ENCODE data around the gene SLC2A3. TPM values are rescaled to one million over a fixed set of nuclear protein-coding genes. Genes with fewer than 3 reads are reported as not detected.

Gene SLC2A3
- total and polyA plus RNA-seq, 9 of the 15 experiments (the other 6 are each of a cell fraction or from before 2014, with no cell fraction given) = 67.3 to 491 (median 104) TPM

DNA sequence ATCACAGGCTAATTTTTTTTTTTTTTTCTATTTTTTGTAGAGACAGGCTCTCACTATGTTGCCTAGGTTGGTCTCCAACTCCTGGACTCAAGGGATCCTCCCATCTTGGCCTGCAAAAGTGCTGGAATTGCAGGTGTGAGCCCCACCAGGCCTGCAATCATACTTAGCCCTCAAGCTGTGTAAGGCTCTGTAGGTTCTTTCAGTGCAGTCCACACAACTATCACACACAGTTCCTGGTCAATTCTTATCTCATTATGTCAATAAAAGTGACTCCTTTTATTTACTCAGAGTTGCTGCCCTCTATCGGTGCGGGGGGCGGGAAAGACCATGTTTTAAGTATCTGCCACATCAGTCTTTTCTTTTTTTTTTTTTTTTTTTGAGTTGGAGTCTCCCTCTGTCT, 29.0 kb downstream of the SLC2A3 start (continued):
- TF ChIP-seq NKRF (IDR thresholded peaks at IDR 0.05; ENCODE audit: borderline replicate concordance) (no peak), SOX6 (IDR thresholded peaks at IDR 0.05) (peak; percentile 40; the same call in 1 of the 2 replicates), SNIP1 (IDR thresholded peaks at IDR 0.05; ENCODE audit: low read depth) (no peak), ARHGAP35 (IDR thresholded peaks at IDR 0.05; ENCODE audit: partially characterized antibody) (no peak), CTCFL (IDR thresholded peaks at IDR 0.05; ENCODE audit: borderline replicate concordance, insufficient read depth, low read depth, low read length, poor library complexity, severe bottlenecking) (peak; percentile 64), FOXM1 (IDR thresholded peaks at IDR 0.05; ENCODE audit: low read depth) (no peak), FOXM1 (CRISPR knock-in tag; IDR thresholded peaks at IDR 0.05; ENCODE audit: low read depth) (no peak), ZNF512 (tag; IDR thresholded peaks at IDR 0.05) (no peak), EHMT2 (IDR thresholded peaks at IDR 0.05) (no peak), HDAC6 (IDR thresholded peaks at IDR 0.05; ENCODE audit: low read depth, low read length) (no peak), ETV6 (IDR thresholded peaks at IDR 0.05; ENCODE audit: borderline replicate concordance in 1 of 2, low read depth in 2 of 2, low read length in 1 of 2) (no peak), ETV6 (CRISPR knock-in tag; IDR thresholded peaks at IDR 0.05; ENCODE audit: borderline replicate concordance) (no peak), STAT5A (IDR thresholded peaks at IDR 0.05; ENCODE audit: borderline replicate concordance, low read length) (no peak)

All from K562 (cell line).